ENCODE results near the gene RNU6-9.
A peak's percentile ranks its signal among the peaks of the same experiment; 100 is the strongest.

RNU6-9 gene

DNA sequence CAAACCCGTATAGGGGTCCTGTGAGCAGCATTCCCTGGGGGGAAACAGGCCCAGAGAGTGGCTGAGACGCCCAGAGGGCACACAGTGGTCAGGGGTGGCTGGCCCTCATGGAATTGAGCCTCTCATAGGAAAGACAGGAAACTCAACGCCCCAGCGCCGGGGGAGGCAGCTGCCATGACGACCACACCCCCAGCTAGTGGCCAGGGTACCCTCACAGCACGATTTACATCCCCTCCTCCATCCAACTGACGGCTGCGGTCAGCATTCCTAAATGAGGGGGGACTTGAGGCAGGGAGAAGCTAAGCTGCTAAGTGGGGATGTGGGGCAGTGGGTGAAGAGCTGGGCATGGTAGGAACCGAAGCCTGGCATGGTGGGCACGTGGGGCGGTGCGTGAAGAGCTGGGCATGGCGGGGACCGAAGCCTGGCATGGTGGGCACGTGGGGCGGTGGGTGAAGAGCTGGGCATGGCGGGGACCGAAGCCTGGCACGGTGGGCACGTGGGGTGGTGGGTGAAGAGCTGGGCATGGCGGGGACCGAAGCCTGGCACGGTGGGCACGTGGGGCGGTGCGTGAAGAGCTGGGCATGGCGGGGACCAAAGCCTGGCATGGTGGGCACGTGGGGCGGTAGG lies 10.3 kb upstream of the RNU6-9 start:
- no peak for DNase-seq
- Histone ChIP-seq H3K36me3 (replicated peaks) (peaks cover 58% of the 10 kb centered on the region), H3K27me3 (replicated peaks) (no peaks in the 10 kb centered on the region), H3K27ac (no peak overlapping the region), H3K4me3 (ENCODE audit: low read depth, low read length) (no peak overlapping the region)
- in situ Hi-C loops (cut with HindIII; ENCODE audit: low pct_ligation_motif_present, low sequenced_read_pairs) = no loop called here
- TF ChIP-seq, protein P1, sequence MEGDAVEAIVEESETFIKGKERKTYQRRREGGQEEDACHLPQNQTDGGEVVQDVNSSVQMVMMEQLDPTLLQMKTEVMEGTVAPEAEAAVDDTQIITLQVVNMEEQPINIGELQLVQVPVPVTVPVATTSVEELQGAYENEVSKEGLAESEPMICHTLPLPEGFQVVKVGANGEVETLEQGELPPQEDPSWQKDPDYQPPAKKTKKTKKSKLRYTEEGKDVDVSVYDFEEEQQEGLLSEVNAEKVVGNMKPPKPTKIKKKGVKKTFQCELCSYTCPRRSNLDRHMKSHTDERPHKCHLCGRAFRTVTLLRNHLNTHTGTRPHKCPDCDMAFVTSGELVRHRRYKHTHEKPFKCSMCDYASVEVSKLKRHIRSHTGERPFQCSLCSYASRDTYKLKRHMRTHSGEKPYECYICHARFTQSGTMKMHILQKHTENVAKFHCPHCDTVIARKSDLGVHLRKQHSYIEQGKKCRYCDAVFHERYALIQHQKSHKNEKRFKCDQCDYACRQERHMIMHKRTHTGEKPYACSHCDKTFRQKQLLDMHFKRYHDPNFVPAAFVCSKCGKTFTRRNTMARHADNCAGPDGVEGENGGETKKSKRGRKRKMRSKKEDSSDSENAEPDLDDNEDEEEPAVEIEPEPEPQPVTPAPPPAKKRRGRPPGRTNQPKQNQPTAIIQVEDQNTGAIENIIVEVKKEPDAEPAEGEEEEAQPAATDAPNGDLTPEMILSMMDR (IDR thresholded peaks at IDR 0.05; ENCODE audit: low read depth, low read length, missing control alignments) = no peak

DNA sequence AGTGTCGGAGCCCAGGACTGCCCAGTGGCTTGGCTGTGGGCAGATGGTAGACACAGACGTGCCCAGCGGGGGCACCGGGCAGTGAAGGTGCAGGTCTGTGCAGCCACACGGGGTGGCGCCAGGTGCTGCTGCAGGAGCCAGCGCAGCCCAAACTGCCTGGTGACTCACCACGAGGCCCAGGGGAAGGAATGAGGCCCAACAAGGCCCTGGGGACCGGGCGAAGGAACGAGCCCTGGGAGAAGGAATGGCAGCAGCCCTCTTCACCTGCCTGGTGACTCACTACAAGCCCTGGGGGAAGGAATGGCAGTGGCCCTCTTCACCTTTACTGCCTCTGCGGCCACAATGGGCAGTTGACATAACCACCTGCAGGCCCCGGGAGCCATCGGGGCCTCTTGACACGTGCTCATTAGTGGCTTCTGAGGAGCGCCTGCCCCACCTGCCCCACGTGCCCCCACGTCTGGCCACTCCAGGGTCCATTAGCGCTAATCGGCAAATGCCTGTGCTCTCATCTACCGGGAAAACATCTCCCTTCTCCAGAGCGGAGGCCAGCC lies 9.5 kb upstream of the RNU6-9 start:
- H3K36me3 ChIP-seq (replicated peaks) = peaks cover 61% of the 10 kb centered on the region
- TF ChIP-seq, protein P1 (IDR thresholded peaks at IDR 0.05; ENCODE audit: low read depth, low read length, missing control alignments) = no peak
- DNase-seq = no peak
- no peak overlapping the region for H3K27ac ChIP-seq
- no peaks in the 10 kb centered on the region for H3K27me3 ChIP-seq (replicated peaks)
- in situ Hi-C loops (cut with HindIII; ENCODE audit: low pct_ligation_motif_present, low sequenced_read_pairs) = no loop called here
- no peak overlapping the region for H3K4me3 ChIP-seq (ENCODE audit: low read depth, low read length)

DNA sequence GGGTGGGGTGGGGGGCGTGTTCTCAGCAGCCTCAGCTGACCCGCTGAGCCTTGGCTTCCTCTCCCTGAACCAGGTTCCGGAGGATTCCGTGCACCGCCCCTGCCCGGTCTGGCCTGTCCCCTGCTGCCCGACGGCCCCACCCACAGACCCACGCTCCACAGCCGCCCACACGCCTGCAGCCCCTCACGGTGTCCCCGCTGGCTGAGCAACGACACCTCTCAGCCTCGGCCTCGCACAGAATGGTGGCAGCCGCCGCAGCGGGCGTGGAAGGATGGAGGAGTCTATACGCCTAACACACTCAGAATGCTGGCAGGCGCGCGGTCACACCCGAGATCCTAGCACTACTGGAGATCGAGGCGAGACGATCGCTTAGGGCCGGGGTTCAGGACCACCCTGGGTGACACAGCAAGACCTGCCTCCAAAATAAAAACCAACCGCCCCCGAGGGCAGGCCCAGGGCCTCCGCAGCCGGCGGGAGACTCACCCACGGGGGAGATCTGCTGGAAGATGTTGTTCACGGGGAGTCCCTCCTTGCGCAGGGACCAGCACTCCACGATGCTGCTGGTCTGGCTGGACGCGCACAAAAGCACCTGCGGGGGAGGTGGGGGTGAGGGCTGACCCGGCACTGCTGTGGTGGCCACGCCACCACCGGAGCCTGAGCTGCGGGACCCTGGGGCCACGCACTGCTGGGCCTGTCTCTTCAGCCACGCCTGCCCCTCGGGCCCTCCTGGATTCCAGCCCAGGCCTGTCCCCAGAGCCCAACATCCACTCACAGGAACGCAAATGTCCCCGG lies 8.7 kb upstream of the RNU6-9 start:
- no peaks in the 10 kb centered on the region for H3K27me3 ChIP-seq (replicated peaks)
- H3K27ac ChIP-seq = no peak overlapping the region

DNA sequence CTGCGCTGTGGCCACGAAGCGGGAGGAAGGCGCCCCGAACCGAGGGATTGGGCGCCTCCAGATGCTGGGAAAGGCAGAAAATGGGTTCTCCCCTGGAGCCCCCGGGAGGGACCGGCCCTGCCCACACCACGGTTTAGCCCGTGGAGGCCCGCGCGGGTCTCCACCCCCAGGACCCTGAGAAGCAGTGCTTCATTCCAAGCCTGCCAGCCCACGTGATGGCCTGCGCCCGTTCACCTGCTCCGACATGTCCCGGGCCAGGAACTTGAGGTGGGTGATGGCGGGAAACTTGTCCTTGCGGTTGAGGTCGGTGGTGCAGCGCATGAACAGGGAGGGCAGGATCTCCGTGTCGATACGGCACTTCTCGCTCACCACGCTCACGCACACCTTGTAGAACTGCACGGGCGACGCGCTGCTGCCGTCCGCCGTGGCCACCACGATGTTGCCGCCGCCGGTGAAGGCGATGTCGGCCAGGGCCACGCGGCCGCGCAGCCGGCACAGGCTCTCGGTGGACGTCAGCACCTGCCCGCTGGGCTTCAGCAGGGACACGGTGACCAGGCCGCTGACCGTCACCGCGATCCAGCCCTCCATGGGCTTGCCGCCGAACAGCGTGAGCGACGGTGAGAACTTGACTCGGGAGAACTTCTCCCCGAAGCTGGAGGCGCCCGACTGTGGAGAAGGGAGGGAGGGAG lies 7.6 kb upstream of the RNU6-9 start:
- H3K27ac ChIP-seq = no peak overlapping the region
- DNase-seq = no peak
- no peak overlapping the region for H3K4me3 ChIP-seq (ENCODE audit: low read depth, low read length)
- peaks cover 74% of the 10 kb centered on the region for H3K36me3 ChIP-seq (replicated peaks)
- TF ChIP-seq, protein P1 (IDR thresholded peaks at IDR 0.05; ENCODE audit: low read depth, low read length, missing control alignments) = no peak
- no peaks in the 10 kb centered on the region for H3K27me3 ChIP-seq (replicated peaks)
- in situ Hi-C loops (cut with HindIII; ENCODE audit: low pct_ligation_motif_present, low sequenced_read_pairs) = no loop called here

More for the DNA sequence above, 8.7 kb upstream of the RNU6-9 start:
- in situ Hi-C loops (cut with HindIII; ENCODE audit: low pct_ligation_motif_present, low sequenced_read_pairs) = no loop called here
- DNase-seq = no peak
- H3K36me3 ChIP-seq (replicated peaks) = peaks cover 67% of the 10 kb centered on the region
- TF ChIP-seq, protein P1 (IDR thresholded peaks at IDR 0.05; ENCODE audit: low read depth, low read length, missing control alignments) = no peak
- H3K4me3 ChIP-seq (ENCODE audit: low read depth, low read length) = no peak overlapping the region

DNA sequence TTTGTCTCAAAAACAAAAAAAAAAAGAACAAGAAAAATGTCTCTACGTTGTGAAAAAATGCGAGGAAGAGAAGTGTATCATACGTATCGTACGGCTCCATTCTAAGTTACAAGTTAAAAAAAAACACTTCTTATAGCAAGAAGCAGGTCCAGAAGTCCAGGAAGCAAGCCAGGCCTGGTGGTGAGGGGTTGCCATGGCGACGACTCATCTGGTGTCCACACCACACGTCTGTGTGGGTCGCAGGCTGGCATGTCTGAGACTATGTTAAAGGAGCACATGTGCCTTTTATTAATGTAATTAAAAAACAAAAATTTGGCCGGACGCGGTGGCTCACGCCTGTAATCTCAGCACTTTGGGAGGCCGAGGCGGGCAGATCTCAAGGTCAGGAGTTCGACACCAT lies 6.2 kb upstream of the RNU6-9 start:
- in situ Hi-C loops (cut with HindIII; ENCODE audit: low pct_ligation_motif_present, low sequenced_read_pairs) = no loop called here
- Histone ChIP-seq H3K4me3 (ENCODE audit: low read depth, low read length) (no peak overlapping the region), H3K27me3 (replicated peaks) (no peaks in the 10 kb centered on the region), H3K36me3 (replicated peaks) (peaks cover 66% of the 10 kb centered on the region), H3K27ac (no peak overlapping the region)
- peak; percentile 22 for DNase-seq
- TF ChIP-seq, protein P1 (IDR thresholded peaks at IDR 0.05; ENCODE audit: low read depth, low read length, missing control alignments) = no peak
